HepG2 (cell line): ENCODE results near the gene SRCIN1. TPM values are rescaled to one million over a fixed set of nuclear protein-coding genes. Genes with fewer than 3 reads are reported as not detected.
A peak's percentile ranks its signal among the peaks of the same experiment; 100 is the strongest.

Source experiments
- CCDC6 ChIP-seq: sonication (generic); formaldehyde crosslinking; IDR thresholded peaks from 2 replicates; pipeline ENCODE4 v1.8.1; 2022; ENCODE audit warnings: mild to moderate bottlenecking, missing genetic modification reagents, moderate library complexity
- E2F2 ChIP-seq: sonication (generic); formaldehyde crosslinking; IDR thresholded peaks from 2 replicates; pipeline ENCODE4 v1.4.0; 2020; ENCODE audit warnings: missing genetic modification reagents, borderline replicate concordance
- ESRRA ChIP-seq: sonication (generic); formaldehyde crosslinking; IDR thresholded peaks from 2 replicates; pipeline ENCODE4 v1.5.1; 2020; ENCODE audit warnings: mild to moderate bottlenecking, low read depth, missing genetic modification reagents
- FOSL1 ChIP-seq: sonication (generic); formaldehyde crosslinking; IDR thresholded peaks from 2 replicates; pipeline ENCODE4 v1.9.0; 2021; ENCODE audit warnings: missing genetic modification reagents, borderline replicate concordance
- HMGA1 ChIP-seq: sonication (generic); formaldehyde crosslinking; conservative IDR thresholded peaks from 2 replicates; pipeline ENCODE4 v1.4.0; 2020; ENCODE audit warnings: missing genetic modification reagents
- KDM5A ChIP-seq: fragments of 200-600 bp; sonication (generic); IDR thresholded peaks from 2 replicates; pipeline ENCODE4 v1.7.0; 2018; ENCODE audit warnings: antibody characterized with exemption, mild to moderate bottlenecking, low read length, borderline replicate concordance
- MED13 ChIP-seq: sonication (generic); formaldehyde crosslinking; IDR thresholded peaks from 2 replicates; pipeline ENCODE4 v1.5.0; 2020; ENCODE audit warnings: missing genetic modification reagents
- MIER2 ChIP-seq: IDR thresholded peaks from 2 replicates; pipeline ENCODE4 v1.6.1; 2016; ENCODE audit warnings: missing biosample characterization, missing genetic modification reagents
- NCOA5 ChIP-seq: sonication (generic); formaldehyde crosslinking; IDR thresholded peaks from 2 replicates; pipeline ENCODE4 v1.4.0; 2020; ENCODE audit warnings: missing genetic modification reagents
- NFIB ChIP-seq: sonication (generic); formaldehyde crosslinking; IDR thresholded peaks from 2 replicates; pipeline ENCODE4 v1.9.0; 2021; ENCODE audit warnings: missing genetic modification reagents, mild to moderate bottlenecking, borderline replicate concordance
- NR3C1 ChIP-seq: sonication (generic); formaldehyde crosslinking; IDR thresholded peaks from 2 replicates; pipeline ENCODE4 v1.4.0; 2020; ENCODE audit warnings: missing genetic modification reagents
- ONECUT2 ChIP-seq: sonication (generic); formaldehyde crosslinking; IDR thresholded peaks from 2 replicates; pipeline ENCODE4 v1.4.0; 2020; ENCODE audit warnings: missing genetic modification reagents
- RFXAP ChIP-seq: sonication (generic); formaldehyde crosslinking; IDR thresholded peaks from 2 replicates; pipeline ENCODE4 v1.4.0; 2020; ENCODE audit warnings: missing genetic modification reagents, borderline replicate concordance
- SAP130 ChIP-seq: IDR thresholded peaks from 2 replicates; pipeline ENCODE4 v1.6.1; 2016; ENCODE audit warnings: low read depth
- SOX6 ChIP-seq, 2 experiments: fragments of 450-650 bp in 1 of 2; sonication (generic) in 1 of 2; formaldehyde crosslinking in 1 of 2; IDR thresholded peaks; 2 replicates each; pipeline versions ENCODE4 v1.4.0 to v1.6.1; 2017 to 2020; ENCODE audit warnings: antibody characterized with exemption in 1 of 2, mild to moderate bottlenecking in 1 of 2, missing genetic modification reagents in 1 of 2
- U2AF2 ChIP-seq: fragments of 200-400 bp; formaldehyde crosslinking; IDR thresholded peaks from 2 replicates; pipeline ENCODE4 v1.6.1; 2017; ENCODE audit warnings: low read depth, mild to moderate bottlenecking, low read length
- ZBTB14 ChIP-seq: sonication (generic); formaldehyde crosslinking; IDR thresholded peaks from 2 replicates; pipeline ENCODE4 v1.4.0; 2020; ENCODE audit warnings: missing genetic modification reagents
- ZNF251 ChIP-seq: sonication (generic); formaldehyde crosslinking; IDR thresholded peaks from 2 replicates; pipeline ENCODE4 v1.9.0; 2021; ENCODE audit warnings: mild to moderate bottlenecking, missing genetic modification reagents
- ZNF337 ChIP-seq: sonication (generic); formaldehyde crosslinking; IDR thresholded peaks from 2 replicates; pipeline ENCODE4 v1.5.1; 2020; ENCODE audit warnings: missing genetic modification reagents, low read depth, mild to moderate bottlenecking, borderline replicate concordance
- ZNF33B ChIP-seq: sonication (generic); formaldehyde crosslinking; IDR thresholded peaks from 2 replicates; pipeline ENCODE4 v1.5.1; 2020; ENCODE audit warnings: mild to moderate bottlenecking, missing genetic modification reagents
- ZNF431 ChIP-seq: sonication (generic); formaldehyde crosslinking; IDR thresholded peaks from 2 replicates; pipeline ENCODE4 v1.9.0; 2022; ENCODE audit warnings: missing genetic modification reagents, low read depth, mild to moderate bottlenecking, borderline replicate concordance
- ZNF547 ChIP-seq: sonication (generic); formaldehyde crosslinking; IDR thresholded peaks from 2 replicates; pipeline ENCODE4 v1.5.1; 2020; ENCODE audit warnings: mild to moderate bottlenecking, missing genetic modification reagents
- ZNF589 ChIP-seq: sonication (generic); formaldehyde crosslinking; conservative IDR thresholded peaks from 2 replicates; pipeline ENCODE4 v1.8.0; 2022; ENCODE audit warnings: mild to moderate bottlenecking, moderate library complexity, missing genetic modification reagents
- ZSCAN5A ChIP-seq: sonication (generic); formaldehyde crosslinking; IDR thresholded peaks from 2 replicates; pipeline ENCODE4 v1.8.0; 2022; ENCODE audit warnings: mild to moderate bottlenecking, missing genetic modification reagents, borderline replicate concordance
- polyA plus RNA-seq, 8 experiments: library from polyadenylated mRNA; depleted of rRNA in 3 of 8; stranded (reverse) in 7 of 8; unstranded in 1 of 8; fragments of >200 nt; fragmentation: Illumina TruSeq in 4 of 8; extraction: Trizol in 4 of 8; gene quantifications; 2 replicates each; pipeline versions ENCODE4 v1.2.1 to v1.2.3, GENCODE V29; 2011 to 2016; ENCODE audit warnings: low read depth in 4 of 8, missing spikeins in 1 of 8, mixed read lengths in 1 of 8; ENCODE audit not compliant: insufficient read depth in 1 of 8
- total RNA-seq, 5 experiments: library from RNA; depleted of rRNA; stranded (reverse); fragments of >200 nt; fragmentation: Illumina TruSeq; extraction: Trizol; gene quantifications; 2 replicates each; pipeline ENCODE4 v1.2.3, GENCODE V29; 2016; ENCODE audit warnings: low read depth in 1 of 5
- TF ChIP-seq, protein P1 (sequence below): sonication (generic); formaldehyde crosslinking; conservative IDR thresholded peaks from 2 replicates; pipeline ENCODE4 v1.8.0; 2022; ENCODE audit warnings: mild to moderate bottlenecking, moderate library complexity, missing genetic modification reagents

The SRCIN1 gene
- total and polyA plus RNA-seq, 2 of the 13 experiments (the other 11 are each of a cell fraction or from before 2014, with no cell fraction given) = 1.2 to 9.6 TPM

- TF ChIP-seq E2F2 (CRISPR knock-in tag) (no peak), ZNF251 (no peak), ESRRA (CRISPR knock-in tag) (no peak), ZNF337 (CRISPR knock-in tag) (no peak), NR3C1 (CRISPR knock-in tag) (no peak), ZNF589 (no peak), ZNF431 (CRISPR knock-in tag) (no peak), ONECUT2 (CRISPR knock-in tag) (no peak), FOSL1 (no peak), ZBTB14 (CRISPR knock-in tag) (no peak), ZSCAN5A (no peak), U2AF2 (no peak), ZNF547 (CRISPR knock-in tag) (no peak), NCOA5 (CRISPR knock-in tag) (no peak), HMGA1 (CRISPR knock-in tag) (no peak), NFIB (CRISPR knock-in tag) (0 out of 2 replicates have a peak, but pooled peaks have one; percentile 24), KDM5A (no peak), MIER2 (CRISPR knock-in tag) (no peak), CCDC6 (no peak), MED13 (CRISPR knock-in tag) (no peak), SOX6 (IDR thresholded peaks at IDR 0.05) (no peak), SOX6 (CRISPR knock-in tag; IDR thresholded peaks at IDR 0.05) (0 out of 2 replicates have a peak, but pooled peaks have one; percentile 15), RFXAP (CRISPR knock-in tag) (0 out of 2 replicates have a peak, but pooled peaks have one; percentile 49), SAP130 (no peak; the same call in 1 of the 2 replicates), ZNF33B (CRISPR knock-in tag) (no peak)
- TF ChIP-seq, protein P1, sequence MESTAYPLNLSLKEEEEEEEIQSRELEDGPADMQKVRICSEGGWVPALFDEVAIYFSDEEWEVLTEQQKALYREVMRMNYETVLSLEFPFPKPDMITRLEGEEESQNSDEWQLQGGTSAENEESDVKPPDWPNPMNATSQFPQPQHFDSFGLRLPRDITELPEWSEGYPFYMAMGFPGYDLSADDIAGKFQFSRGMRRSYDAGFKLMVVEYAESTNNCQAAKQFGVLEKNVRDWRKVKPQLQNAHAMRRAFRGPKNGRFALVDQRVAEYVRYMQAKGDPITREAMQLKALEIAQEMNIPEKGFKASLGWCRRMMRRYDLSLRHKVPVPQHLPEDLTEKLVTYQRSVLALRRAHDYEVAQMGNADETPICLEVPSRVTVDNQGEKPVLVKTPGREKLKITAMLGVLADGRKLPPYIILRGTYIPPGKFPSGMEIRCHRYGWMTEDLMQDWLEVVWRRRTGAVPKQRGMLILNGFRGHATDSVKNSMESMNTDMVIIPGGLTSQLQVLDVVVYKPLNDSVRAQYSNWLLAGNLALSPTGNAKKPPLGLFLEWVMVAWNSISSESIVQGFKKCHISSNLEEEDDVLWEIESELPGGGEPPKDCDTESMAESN (CRISPR knock-in tag) = 0 out of 2 replicates have a peak, but pooled peaks have one; percentile 26
Observed at GRCh38 chr17:38628441-38628840, 22.7 kb upstream of the SRCIN1 start (continued).
